ENCODE results near the gene NRG3.

The NRG3 gene

DNA sequence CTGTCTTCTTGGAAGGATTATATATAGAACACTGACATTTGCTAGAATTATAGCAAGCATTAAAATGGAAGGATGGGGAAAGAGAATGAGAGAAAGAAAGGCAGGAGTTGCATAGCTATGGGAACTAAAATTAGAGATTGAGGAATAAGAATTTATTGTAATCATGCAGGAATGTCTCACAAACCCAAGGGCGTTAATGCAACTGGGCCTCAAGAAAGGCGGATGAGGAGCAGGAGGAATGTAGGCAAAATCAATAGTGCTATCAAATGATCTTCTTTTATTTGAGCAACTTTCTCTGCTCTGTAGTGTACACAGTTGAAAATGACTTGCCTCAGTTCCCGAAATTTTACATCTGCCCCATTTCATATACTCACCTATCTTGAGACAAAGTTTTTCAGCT lies 1132.5 kb downstream of the NRG3 start:
- DNase-seq (ENCODE audit: low spot score), result no peak

DNA sequence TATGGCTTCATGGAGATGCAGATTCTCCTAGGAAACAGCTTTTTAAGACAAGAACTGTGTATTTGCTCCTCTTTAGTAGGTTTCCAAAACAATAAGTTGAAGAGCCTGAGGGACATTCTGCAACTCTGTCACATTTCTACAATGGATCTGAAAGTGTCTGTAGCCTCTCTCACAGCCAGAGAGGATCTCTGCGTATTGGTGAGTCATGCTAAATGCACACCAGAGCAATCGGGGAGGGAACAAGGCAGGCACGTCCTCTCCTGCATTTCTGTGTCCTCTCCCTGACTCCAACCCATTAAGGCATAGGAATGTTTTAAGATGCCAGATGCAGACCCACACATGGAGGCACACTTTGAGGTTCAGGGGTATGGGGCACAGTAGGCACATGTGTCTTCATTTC lies 1137.9 kb downstream of the NRG3 start:
- DNase-seq (ENCODE audit: low spot score), result no peak

DNA sequence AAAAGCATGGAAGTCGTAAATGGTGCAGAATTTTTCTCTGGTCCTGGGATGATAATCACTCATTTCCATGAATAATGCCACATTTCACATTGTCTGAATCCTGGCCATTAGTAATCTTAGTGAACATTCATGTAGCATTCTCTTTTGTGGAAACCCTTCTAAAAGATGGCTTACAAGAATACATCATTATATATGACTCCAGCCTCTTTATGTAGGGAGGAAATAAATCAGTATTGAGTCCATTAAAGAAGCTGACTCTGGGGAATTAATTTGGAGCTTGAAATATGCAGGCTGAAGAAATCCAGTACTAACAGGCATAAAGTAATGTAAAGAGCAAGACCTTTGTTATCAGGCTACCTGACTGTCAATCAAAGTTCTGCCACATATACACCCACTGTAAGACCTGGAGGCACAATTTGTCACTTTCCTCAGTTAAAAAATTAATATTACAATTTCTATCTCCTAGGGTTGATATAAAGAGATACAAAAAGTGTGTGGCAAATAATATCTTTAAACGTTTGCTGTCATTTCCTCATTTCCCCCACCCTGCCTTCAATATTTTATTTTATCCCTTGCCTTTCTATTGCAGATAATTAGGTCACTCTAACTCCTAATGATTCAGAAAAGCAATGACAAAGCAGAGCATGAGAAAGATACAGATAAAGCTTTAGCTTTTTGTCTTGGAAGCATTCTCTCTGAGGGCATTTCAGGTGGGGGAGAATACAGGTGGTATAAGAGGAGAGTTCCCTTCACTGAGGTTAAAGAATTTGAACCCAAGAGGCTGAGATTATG lies 1142.3 kb downstream of the NRG3 start:
- no peak for DNase-seq (ENCODE audit: low spot score)

DNA sequence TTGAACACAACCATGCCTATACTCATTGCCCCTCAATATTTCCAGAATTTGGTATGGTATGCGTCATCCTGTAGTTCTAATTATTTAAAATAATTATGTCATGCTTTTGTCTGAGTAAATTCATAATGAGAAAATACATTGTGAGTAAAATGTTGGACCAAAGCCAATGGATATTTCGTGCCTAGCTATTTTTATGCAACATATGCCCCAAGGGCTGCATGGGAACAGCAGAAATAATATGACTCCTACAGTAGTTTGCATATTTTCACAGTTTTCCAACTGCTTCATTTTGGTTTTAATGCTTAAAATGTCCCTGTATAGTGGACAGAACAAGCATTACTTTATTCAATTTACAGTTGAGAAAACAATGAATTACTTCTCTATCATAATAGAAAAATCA lies 1148.7 kb downstream of the NRG3 start:
- DNase-seq (ENCODE audit: low spot score), result no peak
